Spleen (tissue), 11 donors: Measurements from ENCODE around the gene DDB1. TPM values are rescaled to one million over a fixed set of nuclear protein-coding genes. Genes with fewer than 3 reads are reported as not detected.

Experiments used
- DNase-seq: peaks from one replicate; pipeline ENCODE4 v3.0.0-alpha.2; 2020
- H3K27ac ChIP-seq, 8 donors: fragments of 200-600 bp; sonication (generic) in 7 of 8; 1 replicate in 4 of 8; 2 replicates in 4 of 8; pipeline versions ENCODE4 v1.5.0 to v1.8.0; 2016 to 2021; ENCODE audit warnings: inconsistent platforms in 4 of 8, mild to moderate bottlenecking in 4 of 8, moderate library complexity in 1 of 8
- H3K27me3 ChIP-seq, 7 donors: fragments of 200-600 bp; sonication (generic) in 6 of 7; replicated peaks in 1 of 7; 1 replicate in 4 of 7; 2 replicates in 3 of 7; pipeline versions ENCODE4 v1.5.0 to v1.8.0; 2016 to 2021; ENCODE audit warnings: inconsistent platforms in 3 of 7, mild to moderate bottlenecking in 1 of 7
- H3K36me3 ChIP-seq, 6 donors: fragments of 200-600 bp; sonication (generic) in 5 of 6; 1 replicate in 4 of 6; 2 replicates in 2 of 6; pipeline versions ENCODE4 v1.5.0 to v1.8.0; 2016 to 2021; ENCODE audit warnings: inconsistent platforms in 2 of 6
- H3K4me1 ChIP-seq, 6 donors: fragments of 200-600 bp; sonication (generic) in 5 of 6; 1 replicate in 3 of 6; 2 replicates in 3 of 6; pipeline versions ENCODE4 v1.5.0 to v1.8.0; 2016 to 2021; ENCODE audit warnings: inconsistent platforms in 3 of 6
- H3K4me3 ChIP-seq, 8 donors: fragments of 200-600 bp; sonication (generic) in 7 of 8; 1 replicate in 4 of 8; 2 replicates in 4 of 8; pipeline versions ENCODE4 v1.5.0 to v1.8.0; 2016 to 2021; ENCODE audit warnings: inconsistent platforms in 4 of 8, mild to moderate bottlenecking in 4 of 8, moderate library complexity in 2 of 8
- H3K9me3 ChIP-seq, 8 donors: fragments of 200-600 bp; sonication (generic) in 7 of 8; 1 replicate in 4 of 8; 2 replicates in 4 of 8; pipeline versions ENCODE4 v1.5.0 to v1.8.0; 2016 to 2021; ENCODE audit warnings: inconsistent platforms in 4 of 8
- POLR2A ChIP-seq, 3 donors: fragments of 450-650 bp; IDR thresholded peaks; one replicate each; pipeline ENCODE4 v1.5.1; 2017; ENCODE audit warnings: antibody characterized with exemption in 3 of 3, mild to moderate bottlenecking in 1 of 3
- POLR2AphosphoS5 ChIP-seq, 3 donors: sonication (generic); formaldehyde crosslinking; IDR thresholded peaks; one replicate each; pipeline ENCODE4 v1.5.1; 2017; ENCODE audit warnings: antibody characterized with exemption in 3 of 3
- WGBS, 5 donors: extraction: QIAGEN DNeasy Blood & Tissue Kit in 3 of 5; methylation state at CpG; one replicate each; pipeline versions ENCODE4 v1.1.5 to v1.1.7; 2013 to 2018; 5-methylcytosine and 5-hydroxymethylcytosine counted together
- intact Hi-C: fragments of 100-400 bp; cut with DNase I; formaldehyde crosslinking; loops from one replicate; pipeline ENCODE4 v1.15.0; 2023; ENCODE audit warnings: low total_unique reads
- polyA plus RNA-seq, 3 donors: library from polyadenylated mRNA; stranded (reverse); fragments of 200-250 nt; gene quantifications; one replicate each; pipeline ENCODE4 v1.2.1, GENCODE V29; 2013
- total RNA-seq, 7 donors: library from RNA; depleted of rRNA in 3 of 7; stranded (reverse); fragments of >200 nt in 3 of 7; fragmentation: NEBNext Ultra II Directional in 4 of 7; extraction: Animal tissue kit (Norgen Biotek cat#: 25700) in 4 of 7; gene quantifications; one replicate each; pipeline versions ENCODE4 v1.1.0 to v1.2.1, GENCODE V29; 2016 to 2021
- TF ChIP-seq, protein P1 (sequence below), 11 experiments: fragments of 200-600 bp in 7 of 11; fragments of 450-650 bp in 4 of 11; sonication (generic) in 4 of 11; IDR thresholded peaks in 8 of 11; conservative IDR thresholded peaks in 3 of 11; 1 replicate in 7 of 11; 2 replicates in 4 of 11; pipeline versions ENCODE4 v1.4.0 to v1.8.0; 2016 to 2021; ENCODE audit warnings: antibody characterized with exemption in 11 of 11, inconsistent platforms in 4 of 11, mild to moderate bottlenecking in 1 of 11
- donor health status: healthy with polysubstance abuse.
- donor health status: DM: no; HTN: no; CAD: no; lungs with moderate emphysema.
- donor health status: DM: no; HTN: no; CAD: no.
- donor health status: Bipolar disorder and iron deficiency.
- donor health status: healthy.
- donor health status: DM: no; HTN: no; CAD: no.
- donor health status: DM: yes; HTN: yes; CAD: no.

DDB1 gene
- total and polyA plus RNA-seq, 10 donors: 68.7 to 157 (median 133) TPM

- no peaks in the 10 kb centered on the region for H3K9me3 ChIP-seq
- intact Hi-C loops: no loop called here
- H3K27ac ChIP-seq: peak overlapping the region in 1 of 8 donors; percentile 0
- no peaks in the 10 kb centered on the region for H3K27me3 ChIP-seq
- no peak overlapping the region for H3K4me3 ChIP-seq
- peaks cover 0 to 95% (median 60%) of the 10 kb centered on the region in 6 donors for H3K36me3 ChIP-seq
- H3K4me1 ChIP-seq: peaks cover 4 to 83% (median 54%) of the 10 kb centered on the region in 6 donors
- WGBS, 5 donors: 77 to 85% (median 83%) methylated on average over 8 of the region's 8 CpGs
- TF ChIP-seq, protein P1, sequence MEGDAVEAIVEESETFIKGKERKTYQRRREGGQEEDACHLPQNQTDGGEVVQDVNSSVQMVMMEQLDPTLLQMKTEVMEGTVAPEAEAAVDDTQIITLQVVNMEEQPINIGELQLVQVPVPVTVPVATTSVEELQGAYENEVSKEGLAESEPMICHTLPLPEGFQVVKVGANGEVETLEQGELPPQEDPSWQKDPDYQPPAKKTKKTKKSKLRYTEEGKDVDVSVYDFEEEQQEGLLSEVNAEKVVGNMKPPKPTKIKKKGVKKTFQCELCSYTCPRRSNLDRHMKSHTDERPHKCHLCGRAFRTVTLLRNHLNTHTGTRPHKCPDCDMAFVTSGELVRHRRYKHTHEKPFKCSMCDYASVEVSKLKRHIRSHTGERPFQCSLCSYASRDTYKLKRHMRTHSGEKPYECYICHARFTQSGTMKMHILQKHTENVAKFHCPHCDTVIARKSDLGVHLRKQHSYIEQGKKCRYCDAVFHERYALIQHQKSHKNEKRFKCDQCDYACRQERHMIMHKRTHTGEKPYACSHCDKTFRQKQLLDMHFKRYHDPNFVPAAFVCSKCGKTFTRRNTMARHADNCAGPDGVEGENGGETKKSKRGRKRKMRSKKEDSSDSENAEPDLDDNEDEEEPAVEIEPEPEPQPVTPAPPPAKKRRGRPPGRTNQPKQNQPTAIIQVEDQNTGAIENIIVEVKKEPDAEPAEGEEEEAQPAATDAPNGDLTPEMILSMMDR (IDR thresholded peaks at IDR 0.05 in 8 of 11, conservative IDR thresholded peaks at IDR 0.05 in 3 of 11): no peak
- no peak for TF ChIP-seq POLR2A (IDR thresholded peaks at IDR 0.05)
- peak; percentile 1 for DNase-seq
Measured at GRCh38 chr11:61352038-61352437, 19.1 kb upstream of the DDB1 start.

DNA sequence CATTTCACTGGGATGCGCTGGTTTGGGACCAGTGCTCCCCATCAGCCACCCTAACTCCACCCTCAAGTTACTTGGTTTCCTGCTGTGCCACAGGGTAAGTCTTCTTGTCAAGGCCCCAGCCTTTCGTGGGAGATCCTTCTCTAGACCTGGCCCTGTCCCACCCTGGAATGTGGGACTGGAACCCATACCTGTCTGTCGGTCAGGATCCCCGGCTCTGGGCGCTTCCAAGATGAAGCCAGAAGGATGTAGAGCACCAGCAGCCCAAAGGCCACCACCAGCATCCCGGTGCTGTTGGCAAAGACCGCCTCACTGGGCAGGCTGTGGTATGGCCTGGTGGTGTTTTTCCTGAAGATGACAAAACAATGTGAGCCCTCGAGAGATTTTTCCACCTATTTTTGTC, 17.9 kb upstream of the DDB1 start:
- intact Hi-C loops: no loop called here
- TF ChIP-seq POLR2AphosphoS5 (IDR thresholded peaks at IDR 0.05) (no peak), POLR2A (IDR thresholded peaks at IDR 0.05) (no peak)
- TF ChIP-seq, protein P1 (IDR thresholded peaks at IDR 0.05 in 8 of 11, conservative IDR thresholded peaks at IDR 0.05 in 3 of 11): no peak
- no peak overlapping the region for H3K4me3 ChIP-seq
- no peaks in the 10 kb centered on the region for H3K9me3 ChIP-seq
- peaks cover 4 to 83% (median 53%) of the 10 kb centered on the region in 6 donors for H3K4me1 ChIP-seq
- peak overlapping the region in 1 of 8 donors; percentile 80 for H3K27ac ChIP-seq
- WGBS, 5 donors: 91 to 97% (median 95%) methylated on average over 8 of the region's 8 CpGs
- peaks cover 0 to 98% (median 60%) of the 10 kb centered on the region in 6 donors for H3K36me3 ChIP-seq
- DNase-seq: peak; percentile 52
- no peaks in the 10 kb centered on the region for H3K27me3 ChIP-seq

DNA sequence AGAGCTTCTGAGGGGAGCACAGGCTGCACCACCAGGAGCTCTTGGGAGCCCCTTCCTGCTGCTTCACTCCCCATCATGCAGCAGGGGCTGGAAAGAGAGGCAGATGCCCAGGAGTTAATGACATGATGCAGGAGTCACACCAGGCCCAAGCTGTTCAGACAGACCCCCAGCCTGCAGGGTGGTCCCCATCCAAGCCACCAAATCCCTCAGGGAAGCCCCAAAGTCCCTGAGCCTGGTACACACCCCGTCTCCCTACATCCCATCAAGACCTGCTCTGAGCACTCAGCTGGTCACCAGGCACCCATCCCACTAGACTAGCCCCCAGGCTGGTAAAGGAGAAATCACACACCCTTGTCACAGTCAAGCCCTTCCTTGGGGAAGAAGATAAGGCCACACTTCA, 17.4 kb upstream of the DDB1 start:
- Histone ChIP-seq H3K4me3 (no peak overlapping the region), H3K27me3 (no peaks in the 10 kb centered on the region), H3K27ac (peak overlapping the region in 4 of 8 donors; percentile 73 to 87 (median 79)), H3K9me3 (no peaks in the 10 kb centered on the region), H3K36me3 (peaks cover 0 to 98% (median 60%) of the 10 kb centered on the region in 6 donors), H3K4me1 (peaks cover 4 to 83% (median 54%) of the 10 kb centered on the region in 6 donors)
- TF ChIP-seq, protein P1 (IDR thresholded peaks at IDR 0.05 in 8 of 11, conservative IDR thresholded peaks at IDR 0.05 in 3 of 11): no peak
- TF ChIP-seq POLR2AphosphoS5 (IDR thresholded peaks at IDR 0.05): no peak
- no peak for TF ChIP-seq POLR2A (IDR thresholded peaks at IDR 0.05)
- WGBS, 5 donors: 88 to 100% (median 96%) methylated on average over 1 of the region's 1 CpG
- DNase-seq: no peak
- intact Hi-C loops: no loop called here

DNA sequence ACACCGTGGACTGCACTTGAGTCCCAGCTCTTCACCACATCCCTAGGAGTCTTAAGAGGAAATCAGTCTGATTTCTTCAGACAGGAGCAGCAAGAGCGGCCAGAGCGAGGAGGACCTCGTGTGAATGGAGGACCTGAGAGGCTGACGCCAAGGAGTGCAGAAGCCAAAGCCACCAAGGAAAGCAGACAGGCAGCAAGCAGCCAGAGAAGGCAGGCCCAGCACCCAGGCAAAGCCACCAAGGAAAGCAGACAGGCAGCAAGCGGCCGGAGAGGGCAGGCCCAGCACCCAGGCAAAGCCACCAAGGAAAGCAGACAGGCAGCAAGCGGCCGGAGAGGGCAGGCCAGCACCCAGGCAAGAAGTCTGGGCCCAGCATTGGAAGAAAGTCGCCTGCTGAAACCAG, 17.0 kb upstream of the DDB1 start:
- H3K4me1 ChIP-seq: peaks cover 7 to 83% (median 54%) of the 10 kb centered on the region in 6 donors
- DNase-seq: peak; percentile 46
- no peaks in the 10 kb centered on the region for H3K27me3 ChIP-seq
- intact Hi-C loops: no loop called here
- TF ChIP-seq POLR2AphosphoS5 (IDR thresholded peaks at IDR 0.05) (no peak), POLR2A (IDR thresholded peaks at IDR 0.05) (no peak)
- TF ChIP-seq, protein P1 (IDR thresholded peaks at IDR 0.05 in 8 of 11, conservative IDR thresholded peaks at IDR 0.05 in 3 of 11): no peak
- H3K4me3 ChIP-seq: no peak overlapping the region
- H3K27ac ChIP-seq: peak overlapping the region in 7 of 8 donors; percentile 19 to 87 (median 73)
- WGBS, 5 donors: 91 to 95% (median 93%) methylated on average over 9 to 10 of the region's 10 CpGs
- H3K36me3 ChIP-seq: peaks cover 0 to 98% (median 58%) of the 10 kb centered on the region in 6 donors
- H3K9me3 ChIP-seq: no peaks in the 10 kb centered on the region
